HG03460 (cell line): ENCODE results near the gene ABLIM2.
A peak's percentile ranks its signal among the peaks of the same experiment; 100 is the strongest.

ENCODE experiments used
- ATAC-seq: cut with Tn5 transposase; IDR thresholded peaks from one replicate; pipeline ENCODE4 v1.9.1; 2021; ENCODE audit not compliant: unreplicated experiment

The ABLIM2 gene

DNA sequence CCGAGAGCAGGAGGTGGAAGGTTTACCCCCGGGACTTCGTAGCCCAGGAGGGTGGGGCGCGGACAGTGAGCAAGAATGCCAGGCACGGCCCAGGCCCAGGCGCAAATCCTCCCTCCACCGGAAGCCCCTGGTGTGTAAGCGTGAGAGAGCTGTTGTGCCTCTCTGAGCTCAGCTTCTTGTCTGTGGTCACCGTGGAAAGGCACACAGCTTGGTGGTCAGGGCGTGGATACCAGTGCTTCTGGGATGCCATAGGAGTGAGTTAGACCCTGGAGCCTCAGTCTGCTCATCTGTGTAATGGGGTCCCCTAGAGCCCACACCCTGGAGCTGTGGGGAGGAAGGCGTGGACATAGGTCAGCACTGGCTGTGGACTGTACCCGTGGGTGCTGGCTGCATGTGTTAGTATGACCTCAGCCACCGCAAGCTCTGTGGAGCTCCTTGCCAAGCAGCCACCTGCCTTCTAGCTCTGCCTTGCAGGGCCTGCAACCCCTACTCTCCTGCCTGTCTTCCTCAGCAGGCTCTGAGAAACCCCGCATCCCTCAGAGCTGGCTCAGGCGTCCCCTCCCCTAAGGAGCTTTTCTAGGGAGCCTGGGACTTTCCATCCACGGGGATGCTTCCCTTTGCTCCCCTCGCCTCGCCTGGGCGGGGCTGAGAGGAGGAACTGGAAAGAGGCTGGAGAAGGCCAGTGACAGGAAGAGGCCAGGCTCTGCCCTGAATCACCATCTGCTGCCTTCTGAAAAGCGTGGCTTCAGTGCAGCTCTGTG is 190.9 kb downstream of the ABLIM2 start:
- ATAC-seq, result no peak

- no peak for ATAC-seq
Measured at GRCh38 chr4:7967063-7967440, 191.6 kb downstream of the ABLIM2 start.

DNA sequence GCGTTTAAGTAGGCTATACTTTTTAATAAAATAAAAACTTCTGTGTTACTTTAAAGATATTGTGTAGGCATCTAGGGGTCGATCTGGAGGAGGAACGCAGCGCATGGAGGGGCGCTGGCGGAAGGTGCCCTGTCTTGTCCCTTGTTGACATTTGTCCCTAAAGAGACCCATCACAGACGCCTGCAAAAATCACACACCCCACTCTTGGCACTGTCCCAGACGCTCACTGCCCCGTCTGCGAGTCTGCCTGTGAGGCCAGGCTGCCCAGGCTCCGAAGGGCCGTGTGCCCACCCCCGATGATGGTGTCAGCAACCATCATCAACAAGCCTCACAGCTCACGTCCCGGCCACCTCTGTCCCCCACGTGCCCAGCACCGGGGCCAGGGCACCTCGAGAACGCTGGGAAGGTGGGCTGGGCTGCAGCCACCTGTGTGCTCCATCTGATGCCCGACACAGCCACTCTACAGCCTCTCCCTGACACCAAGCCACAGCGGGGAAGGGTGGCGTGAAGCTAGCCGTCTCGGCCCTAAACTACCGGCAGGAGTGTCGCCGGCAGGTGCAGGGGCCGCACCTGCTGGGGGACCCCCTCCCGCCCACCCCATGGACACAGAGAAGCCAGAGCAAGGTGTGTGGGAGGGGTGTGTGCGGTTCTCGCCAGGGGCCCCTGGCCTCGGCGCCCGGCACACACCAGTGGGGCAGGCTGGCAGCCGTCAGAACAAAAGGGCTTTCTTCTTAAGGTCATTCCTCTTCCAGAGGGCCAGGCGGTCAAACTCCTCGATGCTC is 192.1 kb downstream of the ABLIM2 start:
- no peak for ATAC-seq

DNA sequence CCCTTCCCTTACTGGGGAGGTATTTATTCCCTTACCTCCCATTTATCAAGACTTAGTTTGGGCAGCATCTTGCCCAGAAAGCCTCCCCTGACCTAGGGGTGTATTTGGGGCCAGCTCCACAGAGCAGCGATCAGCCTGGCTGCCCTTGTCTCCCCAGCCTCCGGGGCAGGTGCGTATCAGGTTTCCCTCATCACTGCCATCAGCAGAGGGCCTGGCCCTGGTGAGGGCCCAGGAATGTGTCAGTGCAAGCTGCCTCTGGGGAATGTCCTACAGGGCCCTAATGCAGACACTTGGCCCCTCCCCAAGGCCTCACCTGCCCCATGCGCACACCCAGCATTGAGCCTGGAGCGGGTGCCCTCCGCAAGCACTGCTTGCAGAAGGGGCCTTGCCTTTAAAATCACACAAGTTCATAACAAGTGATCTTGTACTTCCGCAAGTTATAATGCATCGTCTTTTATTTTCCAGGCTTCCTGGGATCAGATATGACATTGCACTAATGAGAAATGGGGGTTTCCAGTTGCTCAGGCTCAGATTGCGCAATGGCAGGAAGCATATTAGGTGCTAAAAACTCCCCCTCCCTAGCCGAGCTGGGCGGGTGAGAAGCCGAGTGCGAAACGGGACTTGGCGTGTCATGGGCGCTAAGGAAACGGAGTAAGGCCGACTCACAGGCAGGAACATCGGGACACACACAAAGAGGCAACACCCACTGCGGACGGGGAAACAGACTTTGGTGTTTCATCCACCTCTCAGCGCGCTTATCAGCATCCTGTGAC is 193.5 kb downstream of the ABLIM2 start:
- no peak for ATAC-seq

DNA sequence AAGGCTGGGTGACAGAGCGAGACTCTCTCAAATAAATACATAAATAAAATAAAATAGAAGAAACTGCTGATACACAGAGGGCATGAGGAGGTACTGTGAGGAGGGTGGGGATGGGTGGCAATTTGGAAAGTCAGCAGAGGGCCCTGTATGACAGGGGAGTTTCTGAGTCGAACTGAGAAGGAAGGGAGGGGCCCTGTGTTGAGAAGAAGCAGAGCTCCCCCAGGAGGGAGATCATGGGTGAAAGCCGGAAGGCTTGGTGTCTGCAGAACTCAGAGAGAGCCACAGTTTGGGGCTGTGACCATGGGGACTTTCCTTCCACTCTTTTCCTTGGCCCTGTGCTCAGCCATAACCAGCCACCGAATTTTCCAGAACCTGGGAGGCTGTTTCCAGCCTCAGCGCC is 194.2 kb downstream of the ABLIM2 start:
- ATAC-seq, result no peak

GRCh38 chr4:7963691-7964090 is 194.9 kb downstream of the ABLIM2 start:
- ATAC-seq, result no peak

GRCh38 chr4:7962609-7963508 is 195.8 kb downstream of the ABLIM2 start:
- ATAC-seq, result no peak

DNA sequence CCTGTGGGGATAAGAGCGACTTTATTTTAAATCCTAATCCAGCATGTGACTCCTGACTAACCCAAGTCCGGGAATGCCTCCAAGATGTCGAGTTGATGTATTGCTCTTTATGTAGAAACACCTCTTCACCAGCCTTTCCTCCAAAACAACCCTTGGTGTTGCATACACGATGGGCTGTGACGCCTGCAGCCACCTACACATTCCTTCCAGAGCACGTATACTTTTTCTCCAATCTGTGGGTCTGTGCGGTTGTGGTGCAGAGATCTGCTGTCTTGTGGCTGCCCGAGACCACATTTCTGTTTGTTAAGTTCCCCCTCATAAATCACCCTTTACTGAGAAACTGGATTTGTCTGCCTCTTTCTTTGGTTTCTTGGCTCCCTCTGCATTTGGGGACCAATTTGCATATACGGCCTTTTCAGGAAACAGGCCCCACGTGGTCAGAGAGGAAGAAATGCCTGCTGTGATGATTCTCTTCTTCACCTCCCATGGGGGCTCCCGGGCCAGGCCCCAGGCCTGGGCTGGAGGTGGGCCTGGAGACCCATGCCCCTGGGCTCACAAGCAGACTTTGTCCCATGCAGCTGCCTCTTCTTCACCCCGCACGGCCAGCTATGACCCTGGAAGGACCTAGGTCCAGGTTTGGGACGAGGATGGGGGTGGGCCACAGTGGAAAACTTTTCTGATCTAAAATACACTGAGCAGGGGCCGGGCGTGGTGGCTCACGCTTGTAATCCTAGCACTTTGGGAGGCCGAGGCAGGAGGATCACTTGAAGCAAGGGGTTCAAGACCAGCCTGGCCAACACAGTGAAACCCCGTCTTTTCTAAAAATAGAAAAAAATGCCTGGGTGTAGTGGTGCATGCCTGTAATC is 197.6 kb downstream of the ABLIM2 start:
- peak; percentile 58 for ATAC-seq

DNA sequence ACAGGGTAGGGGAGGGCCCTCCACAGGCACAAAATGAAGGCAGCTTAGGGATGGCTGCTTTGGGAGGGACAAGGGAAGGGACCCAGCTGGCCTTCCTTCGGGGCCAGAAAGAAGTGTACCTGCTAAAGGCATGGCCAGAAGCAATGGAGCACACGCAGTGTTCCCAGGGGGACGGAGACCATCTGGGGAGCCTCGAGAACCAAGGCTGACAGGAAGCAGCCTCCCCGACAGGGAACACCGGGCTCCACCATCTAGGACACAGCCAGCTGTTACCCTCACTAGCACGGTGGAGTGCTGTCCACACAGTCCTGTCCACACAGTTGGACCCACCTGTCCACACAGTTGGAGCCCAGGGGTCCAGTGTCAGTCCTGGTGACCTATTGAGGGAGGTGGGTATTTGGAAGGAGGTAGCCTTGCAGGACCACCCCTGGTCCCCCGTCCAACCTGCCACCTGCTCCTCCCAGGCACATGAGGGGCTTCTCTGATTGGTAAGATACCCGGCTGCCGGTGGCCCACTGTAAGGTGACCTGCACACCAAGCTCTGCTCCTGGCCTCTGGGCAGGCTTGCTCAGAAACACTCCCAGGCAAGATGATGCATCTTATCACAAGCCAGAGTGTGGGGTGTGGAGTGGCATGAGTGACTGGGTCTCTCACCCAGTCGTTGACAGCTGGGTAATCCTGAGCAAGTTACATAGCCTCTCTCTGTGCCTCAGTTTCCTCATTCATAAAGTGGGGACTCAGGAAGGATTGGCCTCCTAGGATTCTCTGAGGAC is 198.4 kb downstream of the ABLIM2 start:
- no peak for ATAC-seq

- no peak for ATAC-seq
Measured at GRCh38 chr4:7959078-7959477, 199.5 kb downstream of the ABLIM2 start.

- ATAC-seq, result no peak
Measured at GRCh38 chr4:7956934-7957656, 201.5 kb downstream of the ABLIM2 start.

DNA sequence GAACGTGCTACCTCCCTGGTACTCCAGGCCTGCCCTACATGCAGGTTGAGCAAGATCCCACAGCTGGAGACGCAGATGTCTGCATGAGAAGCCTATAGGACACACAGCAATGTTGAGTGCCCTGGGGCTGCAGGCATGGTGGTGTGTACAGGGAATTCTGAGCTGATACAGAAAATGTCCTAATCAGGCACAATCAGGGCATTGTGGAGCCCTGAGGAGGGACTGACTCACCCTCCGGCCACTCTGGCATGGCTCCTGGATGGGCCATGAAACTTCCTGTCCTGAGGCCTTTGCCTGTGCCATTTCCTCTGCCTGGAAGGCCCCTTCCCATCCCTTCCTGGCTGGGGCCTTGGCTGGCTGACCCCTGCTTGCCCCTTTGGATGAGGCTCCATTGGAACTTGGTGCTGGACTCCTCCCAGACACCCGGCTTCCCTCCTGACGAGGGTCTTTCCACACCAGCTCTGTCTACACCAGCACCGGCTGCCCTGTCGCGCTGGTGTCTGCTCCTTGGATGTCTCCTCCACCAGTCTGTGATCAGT is 202.3 kb downstream of the ABLIM2 start:
- no peak for ATAC-seq

GRCh38 chr4:7955393-7955792 is 203.2 kb downstream of the ABLIM2 start:
- no peak for ATAC-seq

GRCh38 chr4:7952615-7953014 is 206.0 kb downstream of the ABLIM2 start:
- ATAC-seq, result no peak

- no peak for ATAC-seq
Measured at GRCh38 chr4:7950301-7951092, 208.1 kb downstream of the ABLIM2 start.

GRCh38 chr4:7949759-7950158 is 208.9 kb downstream of the ABLIM2 start:
- ATAC-seq, result no peak

DNA sequence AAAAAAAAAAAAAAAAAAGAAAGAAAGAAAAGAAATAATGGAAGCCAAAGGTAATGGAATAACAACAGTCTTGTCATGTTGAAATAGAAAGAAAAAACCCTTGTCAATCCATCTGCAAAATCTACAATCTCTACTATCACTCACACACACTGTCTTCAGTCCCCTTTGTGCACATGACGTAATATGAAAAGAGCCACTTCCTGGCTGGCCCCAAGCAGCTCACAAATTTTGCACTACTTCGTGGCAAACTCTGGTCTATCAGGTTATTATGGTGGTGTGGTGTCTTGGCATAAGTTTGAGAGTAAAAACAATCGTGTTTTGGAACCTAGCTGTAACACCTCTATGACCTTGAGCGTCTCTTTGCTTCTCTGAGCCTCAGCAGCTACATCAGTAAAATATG is 210.7 kb downstream of the ABLIM2 start:
- ATAC-seq, result no peak
